GM18498 (cell line): ENCODE measurements around the gene CTNNB1.

Experiments
- ATAC-seq: cut with Tn5 transposase; IDR thresholded peaks from one replicate; pipeline ENCODE4 v1.9.1; 2021; ENCODE audit warnings: mild to moderate bottlenecking, moderate library complexity; ENCODE audit not compliant: unreplicated experiment

CTNNB1 gene

DNA sequence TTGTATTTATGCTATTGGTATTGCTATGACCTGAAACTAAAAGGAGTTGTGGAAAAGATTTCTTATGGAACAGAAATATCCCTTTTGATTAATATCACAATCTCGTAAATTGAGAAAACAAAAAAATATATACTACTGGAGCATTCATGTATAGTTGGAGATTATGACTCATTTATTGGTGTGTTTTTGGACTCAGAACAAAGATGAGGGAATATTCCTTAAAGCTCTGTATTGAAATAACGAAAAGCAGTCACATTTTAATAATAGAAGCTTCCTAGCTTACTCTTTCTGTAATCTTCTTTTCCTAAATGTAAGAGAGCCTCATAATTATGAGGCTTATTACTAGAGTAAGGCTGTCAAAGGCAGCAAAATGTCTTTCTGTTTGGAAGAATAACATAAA lies 14.3 kb downstream of the CTNNB1 start:
- ATAC-seq, result no peak

DNA sequence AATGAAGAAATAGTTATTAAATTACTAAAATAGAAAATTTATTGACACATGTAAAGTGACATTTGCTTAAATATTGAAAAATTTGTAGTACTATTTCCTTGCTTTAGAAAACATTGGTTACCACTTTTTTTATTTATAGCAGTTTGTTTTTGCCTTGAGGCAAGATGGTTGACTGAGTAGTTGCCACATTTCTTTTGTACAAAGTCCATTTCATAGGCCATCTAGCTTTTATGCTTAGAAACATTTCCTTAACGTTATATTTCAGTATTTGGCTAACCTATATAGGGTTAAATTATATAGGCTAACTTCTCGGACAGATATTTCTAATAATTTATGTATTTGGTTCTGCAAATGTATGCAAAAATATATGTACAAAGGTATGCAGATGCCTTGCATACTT lies 17.1 kb downstream of the CTNNB1 start:
- no peak for ATAC-seq

DNA sequence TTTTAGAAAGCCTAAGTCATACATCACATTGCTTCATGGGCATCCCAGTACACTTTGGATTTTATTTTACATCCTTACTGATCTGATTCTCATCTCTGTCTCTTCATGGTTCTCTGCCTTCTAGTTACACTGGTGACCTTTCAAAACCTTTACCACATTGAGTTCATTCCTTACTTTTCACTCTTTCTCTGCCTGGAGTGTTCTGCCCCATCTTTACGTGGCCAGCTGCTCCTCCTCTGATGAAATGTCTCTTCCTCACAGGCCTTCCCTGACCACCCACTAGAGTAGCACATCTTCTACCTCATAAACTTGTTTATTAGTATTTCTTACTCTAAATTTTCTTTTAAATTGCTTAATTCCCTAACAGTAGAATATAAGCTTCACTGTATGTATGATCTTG lies 17.7 kb downstream of the CTNNB1 start:
- ATAC-seq, result no peak

DNA sequence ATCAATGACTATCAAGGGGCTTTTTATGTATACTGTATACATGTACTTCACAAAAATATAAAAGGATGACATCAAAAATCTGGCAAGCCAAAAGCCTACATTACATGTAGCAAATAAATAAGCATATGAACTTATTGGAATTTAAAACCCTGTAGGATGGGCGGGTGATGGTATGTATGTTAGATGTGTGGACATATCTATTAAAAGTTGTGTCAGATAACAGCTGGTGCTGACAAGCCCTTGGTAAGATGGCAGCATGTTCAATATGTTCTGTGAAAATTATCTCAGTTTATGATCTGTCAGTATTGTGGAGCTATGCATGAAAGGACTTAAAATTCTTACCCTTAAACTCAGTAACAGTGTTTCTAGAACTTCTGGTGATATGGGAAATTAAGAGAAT lies 20.1 kb downstream of the CTNNB1 start:
- ATAC-seq, result no peak

DNA sequence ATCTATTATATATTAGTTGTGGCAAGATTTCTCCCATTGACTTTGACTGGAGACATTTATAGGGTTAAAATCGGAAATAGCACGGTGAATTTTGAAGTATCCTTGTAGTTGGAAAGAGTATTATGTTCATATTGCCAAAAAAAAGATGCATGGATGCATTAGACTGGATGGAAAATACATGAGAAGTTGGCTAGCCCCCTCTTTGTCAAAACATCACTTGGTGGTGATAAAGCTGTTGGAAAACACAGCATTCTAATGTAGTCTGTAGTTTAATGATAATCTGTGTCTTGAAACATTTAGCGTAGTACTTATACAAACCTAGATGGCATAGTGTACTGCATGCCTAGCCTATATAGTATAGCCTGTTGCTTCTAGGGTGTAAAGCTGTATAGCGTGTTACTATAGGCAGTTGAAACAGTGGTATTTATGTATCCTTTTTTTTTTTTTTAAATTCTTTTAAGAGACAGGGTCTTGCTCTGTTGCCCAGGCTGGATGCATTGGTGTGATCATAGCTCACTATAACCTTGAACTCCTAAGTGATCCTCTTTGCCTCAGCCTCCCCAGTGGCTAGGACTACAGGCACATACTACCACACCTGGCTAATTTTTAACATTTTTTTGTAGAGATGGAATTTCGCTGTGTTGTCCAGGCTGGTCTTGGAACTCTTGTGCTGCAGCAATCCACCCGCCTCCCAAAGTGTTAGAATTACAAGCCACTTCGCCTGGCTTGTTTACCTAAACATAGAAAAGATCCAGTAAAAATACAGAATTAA lies 21.8 kb downstream of the CTNNB1 start:
- ATAC-seq, result no peak

DNA sequence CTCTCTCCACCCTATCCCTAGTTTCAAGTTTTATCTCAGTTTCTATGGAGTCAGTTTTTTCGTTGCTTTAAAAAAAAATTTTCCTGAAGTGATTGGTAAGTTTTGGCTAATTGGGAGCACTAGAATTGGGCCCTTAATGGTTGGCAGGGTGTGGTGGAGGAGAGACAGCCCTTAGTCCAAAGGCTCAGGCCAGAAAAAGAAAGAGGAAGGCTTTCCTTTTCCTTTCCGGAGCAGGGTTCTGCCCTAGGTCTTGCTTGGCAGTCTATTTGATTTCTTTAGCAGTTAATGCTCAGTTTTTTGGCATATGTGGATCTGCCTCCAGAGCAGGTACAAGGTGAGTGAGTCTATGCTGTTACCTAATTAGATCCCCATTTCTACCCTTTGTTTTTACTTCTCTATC lies 22.7 kb downstream of the CTNNB1 start:
- ATAC-seq, result no peak

DNA sequence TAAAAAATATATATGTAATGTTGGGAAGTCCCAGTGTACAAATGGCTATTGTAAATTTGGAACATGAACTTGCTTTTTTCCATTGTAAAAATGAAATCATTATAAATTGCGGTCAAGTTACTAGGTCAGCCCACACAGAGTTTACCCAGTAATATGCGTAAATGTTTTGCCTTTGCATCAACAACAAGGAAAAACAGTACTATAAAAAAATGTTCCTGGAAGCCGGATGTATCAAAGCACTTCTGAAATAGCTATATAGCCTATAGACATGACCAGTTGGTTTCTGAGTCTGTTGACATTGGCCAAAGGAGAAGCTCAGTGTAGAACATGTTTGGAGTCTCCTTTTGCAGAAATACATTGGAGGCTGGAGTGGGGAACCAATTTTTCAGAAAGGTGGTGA lies 23.2 kb downstream of the CTNNB1 start:
- ATAC-seq, result no peak

DNA sequence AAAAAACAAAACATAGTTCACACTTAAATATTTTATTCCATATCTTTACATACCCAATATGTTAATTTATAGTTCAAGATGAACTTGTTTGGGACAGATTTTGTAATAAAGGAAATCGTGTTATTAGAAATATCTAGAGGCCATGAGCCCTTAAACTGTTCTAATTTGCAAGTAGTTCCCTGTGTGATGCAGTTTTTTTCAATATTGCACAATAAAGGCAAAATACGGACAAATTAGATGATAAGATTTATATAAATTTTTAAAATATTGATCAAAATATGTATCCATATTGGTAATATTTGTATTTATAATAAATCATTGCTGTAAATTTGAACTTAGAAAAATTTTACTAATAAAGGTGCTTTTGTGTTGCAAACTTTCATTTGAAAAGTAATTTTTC lies 23.8 kb downstream of the CTNNB1 start:
- ATAC-seq, result no peak

DNA sequence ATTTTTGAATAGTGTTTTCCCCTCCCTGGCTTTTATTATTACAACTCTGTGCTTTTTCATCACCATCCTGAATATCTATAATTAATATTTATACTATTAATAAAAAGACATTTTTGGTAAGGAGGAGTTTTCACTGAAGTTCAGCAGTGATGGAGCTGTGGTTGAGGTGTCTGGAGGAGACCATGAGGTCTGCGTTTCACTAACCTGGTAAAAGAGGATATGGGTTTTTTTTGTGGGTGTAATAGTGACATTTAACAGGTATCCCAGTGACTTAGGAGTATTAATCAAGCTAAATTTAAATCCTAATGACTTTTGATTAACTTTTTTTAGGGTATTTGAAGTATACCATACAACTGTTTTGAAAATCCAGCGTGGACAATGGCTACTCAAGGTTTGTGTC lies 24.4 kb downstream of the CTNNB1 start:
- no peak for ATAC-seq

DNA sequence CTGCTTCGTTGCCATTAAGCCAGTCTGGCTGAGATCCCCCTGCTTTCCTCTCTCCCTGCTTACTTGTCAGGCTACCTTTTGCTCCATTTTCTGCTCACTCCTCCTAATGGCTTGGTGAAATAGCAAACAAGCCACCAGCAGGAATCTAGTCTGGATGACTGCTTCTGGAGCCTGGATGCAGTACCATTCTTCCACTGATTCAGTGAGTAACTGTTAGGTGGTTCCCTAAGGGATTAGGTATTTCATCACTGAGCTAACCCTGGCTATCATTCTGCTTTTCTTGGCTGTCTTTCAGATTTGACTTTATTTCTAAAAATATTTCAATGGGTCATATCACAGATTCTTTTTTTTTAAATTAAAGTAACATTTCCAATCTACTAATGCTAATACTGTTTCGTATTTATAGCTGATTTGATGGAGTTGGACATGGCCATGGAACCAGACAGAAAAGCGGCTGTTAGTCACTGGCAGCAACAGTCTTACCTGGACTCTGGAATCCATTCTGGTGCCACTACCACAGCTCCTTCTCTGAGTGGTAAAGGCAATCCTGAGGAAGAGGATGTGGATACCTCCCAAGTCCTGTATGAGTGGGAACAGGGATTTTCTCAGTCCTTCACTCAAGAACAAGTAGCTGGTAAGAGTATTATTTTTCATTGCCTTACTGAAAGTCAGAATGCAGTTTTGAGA lies 25.0 kb downstream of the CTNNB1 start:
- ATAC-seq, result no peak

DNA sequence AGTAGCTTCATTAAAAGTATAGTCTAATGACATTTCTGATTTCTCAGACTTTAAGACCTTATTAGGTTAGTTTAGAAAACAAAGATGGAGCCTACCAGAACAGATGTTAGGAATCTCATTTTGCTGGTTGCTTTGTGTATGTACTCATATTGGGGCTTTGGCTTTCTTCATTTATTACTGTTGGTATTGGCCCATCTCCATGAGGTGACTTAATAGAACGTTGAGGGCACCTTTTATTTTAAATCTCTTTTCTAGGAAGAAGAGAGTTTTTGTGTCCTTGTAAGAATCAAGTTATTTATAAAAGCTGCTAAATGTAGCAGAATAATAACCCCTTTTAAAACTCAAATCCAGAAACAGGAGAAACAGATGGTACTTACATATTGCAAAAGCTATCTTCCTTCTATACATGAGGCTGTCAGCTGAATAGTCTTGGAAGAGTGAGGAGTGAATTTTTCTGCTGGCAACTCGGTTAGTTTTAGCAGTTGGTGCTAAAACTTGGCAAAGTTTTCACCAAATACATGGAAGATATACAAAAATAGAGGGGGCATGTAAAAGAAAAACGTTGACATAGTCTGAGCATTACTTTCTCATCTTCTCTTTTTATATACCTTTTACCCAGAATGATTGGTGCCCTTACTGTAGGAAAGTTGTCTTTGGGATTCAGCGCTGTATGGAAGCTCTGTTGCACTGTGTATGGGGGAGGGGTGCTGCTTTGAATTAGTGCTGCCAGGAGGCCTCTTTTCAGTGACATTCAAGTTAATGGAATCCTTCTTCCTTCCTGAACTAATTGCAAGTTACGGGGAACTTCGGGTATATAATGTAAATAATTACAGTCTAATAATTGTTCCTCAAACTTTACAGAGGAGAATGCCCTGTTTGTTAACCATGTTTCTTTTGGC lies 35.8 kb downstream of the CTNNB1 start:
- no peak for ATAC-seq

DNA sequence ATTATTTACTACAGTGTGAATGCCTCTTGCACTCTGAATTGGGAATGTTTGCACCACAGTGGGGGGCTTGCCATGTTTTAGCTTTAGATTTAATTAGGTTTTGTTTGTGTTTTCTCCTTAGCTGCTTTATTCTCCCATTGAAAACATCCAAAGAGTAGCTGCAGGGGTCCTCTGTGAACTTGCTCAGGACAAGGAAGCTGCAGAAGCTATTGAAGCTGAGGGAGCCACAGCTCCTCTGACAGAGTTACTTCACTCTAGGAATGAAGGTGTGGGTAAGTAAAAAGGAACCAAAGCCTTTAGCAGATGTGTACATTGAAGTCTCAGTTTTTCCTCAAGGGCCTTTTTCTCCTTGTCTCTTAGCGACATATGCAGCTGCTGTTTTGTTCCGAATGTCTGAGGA lies 36.9 kb downstream of the CTNNB1 start:
- no peak for ATAC-seq

DNA sequence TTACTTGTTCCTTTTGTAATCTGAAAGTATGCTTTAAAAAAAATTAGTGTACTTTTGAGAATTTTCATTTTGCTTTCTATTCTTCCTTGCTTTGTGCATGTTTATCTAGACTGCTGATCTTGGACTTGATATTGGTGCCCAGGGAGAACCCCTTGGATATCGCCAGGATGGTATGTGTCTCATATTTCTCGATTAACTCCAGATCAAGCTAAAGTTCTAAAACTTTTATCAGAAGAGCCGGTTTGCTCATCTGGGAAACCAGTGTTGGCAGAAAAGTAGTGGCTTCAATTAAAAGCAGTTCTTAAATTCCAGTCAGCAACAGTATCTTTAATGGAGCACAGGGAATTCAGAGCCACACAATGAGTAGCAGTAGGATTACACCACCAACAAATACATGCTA lies 38.6 kb downstream of the CTNNB1 start:
- no peak for ATAC-seq

DNA sequence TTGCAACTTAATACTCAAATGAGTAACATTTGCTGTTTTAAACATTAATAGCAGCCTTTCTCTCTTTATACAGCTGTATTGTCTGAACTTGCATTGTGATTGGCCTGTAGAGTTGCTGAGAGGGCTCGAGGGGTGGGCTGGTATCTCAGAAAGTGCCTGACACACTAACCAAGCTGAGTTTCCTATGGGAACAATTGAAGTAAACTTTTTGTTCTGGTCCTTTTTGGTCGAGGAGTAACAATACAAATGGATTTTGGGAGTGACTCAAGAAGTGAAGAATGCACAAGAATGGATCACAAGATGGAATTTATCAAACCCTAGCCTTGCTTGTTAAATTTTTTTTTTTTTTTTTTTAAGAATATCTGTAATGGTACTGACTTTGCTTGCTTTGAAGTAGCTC lies 40.3 kb downstream of the CTNNB1 start:
- no peak for ATAC-seq

DNA sequence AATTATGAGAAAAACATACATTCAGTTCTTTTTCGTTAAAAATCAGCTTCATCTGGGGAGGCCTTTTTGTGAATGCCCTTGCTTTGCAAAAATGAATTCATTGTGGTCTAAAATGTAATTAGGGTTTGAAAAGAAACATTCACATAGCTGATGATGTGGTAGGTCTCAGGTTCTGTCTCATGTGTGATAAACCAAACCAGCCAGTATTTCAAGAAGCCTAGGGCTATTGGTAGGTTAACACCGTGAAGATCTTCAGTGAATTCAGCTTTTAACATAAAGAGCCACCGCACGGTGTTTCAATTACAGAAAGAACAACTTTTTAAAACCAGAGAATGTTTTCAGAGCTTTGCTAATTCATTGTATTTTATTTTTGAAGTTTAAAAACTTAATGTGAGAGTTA lies 41.9 kb downstream of the CTNNB1 start:
- no peak for ATAC-seq

DNA sequence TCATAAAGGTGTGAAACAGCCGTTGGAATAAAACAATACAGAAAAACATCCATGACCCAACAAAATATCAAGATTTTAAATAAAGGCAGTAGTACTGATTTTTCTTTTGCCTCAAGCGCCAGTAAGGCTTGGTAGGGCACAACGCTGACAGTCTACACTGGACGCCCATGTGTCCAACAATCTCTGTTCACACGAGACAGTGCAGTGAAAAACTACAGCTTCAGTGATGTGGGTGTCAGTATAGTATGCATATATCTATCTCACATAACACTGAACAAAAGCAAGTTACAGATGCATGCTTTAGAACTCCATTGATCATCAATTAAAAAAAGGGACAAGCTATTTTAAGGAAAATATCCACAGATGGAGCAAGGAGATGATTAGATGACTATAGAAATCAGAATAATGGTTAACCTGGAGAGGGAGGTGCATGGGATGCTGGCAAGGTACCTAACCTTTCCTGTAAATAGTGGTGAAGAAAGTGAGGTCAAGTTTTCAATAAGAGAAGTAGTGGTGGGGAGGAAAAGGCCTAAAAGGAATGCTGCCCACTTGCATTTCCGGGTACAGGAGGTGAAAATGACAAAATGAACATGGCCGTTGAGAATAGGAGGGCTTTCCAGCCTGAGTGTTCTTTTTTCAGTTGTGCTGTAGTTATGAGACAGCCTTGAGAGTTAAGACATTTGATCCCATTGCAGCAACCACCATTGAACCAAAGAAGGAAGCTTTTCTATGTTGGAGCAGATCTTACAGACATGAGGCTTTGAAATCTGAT lies 42.7 kb downstream of the CTNNB1 start:
- no peak for ATAC-seq

DNA sequence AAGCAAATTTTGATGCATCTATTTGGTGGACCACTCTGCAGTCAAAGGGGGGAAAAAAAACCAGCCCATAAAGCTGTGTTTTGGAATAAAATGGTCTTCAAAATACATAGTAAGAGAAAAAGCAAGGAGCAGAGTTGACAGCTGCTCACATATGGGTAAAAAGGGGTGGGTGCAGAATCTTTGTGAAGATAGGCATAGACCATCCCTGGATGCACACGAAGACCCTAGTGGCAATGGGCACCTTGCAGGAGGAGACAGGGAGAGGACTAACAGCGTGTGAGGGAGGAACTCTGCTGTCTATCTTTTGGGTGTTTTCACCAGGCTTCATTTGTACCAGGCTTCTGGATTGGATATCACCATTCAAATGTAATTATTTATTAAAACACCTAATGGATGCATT lies 43.9 kb downstream of the CTNNB1 start:
- ATAC-seq, result no peak

DNA sequence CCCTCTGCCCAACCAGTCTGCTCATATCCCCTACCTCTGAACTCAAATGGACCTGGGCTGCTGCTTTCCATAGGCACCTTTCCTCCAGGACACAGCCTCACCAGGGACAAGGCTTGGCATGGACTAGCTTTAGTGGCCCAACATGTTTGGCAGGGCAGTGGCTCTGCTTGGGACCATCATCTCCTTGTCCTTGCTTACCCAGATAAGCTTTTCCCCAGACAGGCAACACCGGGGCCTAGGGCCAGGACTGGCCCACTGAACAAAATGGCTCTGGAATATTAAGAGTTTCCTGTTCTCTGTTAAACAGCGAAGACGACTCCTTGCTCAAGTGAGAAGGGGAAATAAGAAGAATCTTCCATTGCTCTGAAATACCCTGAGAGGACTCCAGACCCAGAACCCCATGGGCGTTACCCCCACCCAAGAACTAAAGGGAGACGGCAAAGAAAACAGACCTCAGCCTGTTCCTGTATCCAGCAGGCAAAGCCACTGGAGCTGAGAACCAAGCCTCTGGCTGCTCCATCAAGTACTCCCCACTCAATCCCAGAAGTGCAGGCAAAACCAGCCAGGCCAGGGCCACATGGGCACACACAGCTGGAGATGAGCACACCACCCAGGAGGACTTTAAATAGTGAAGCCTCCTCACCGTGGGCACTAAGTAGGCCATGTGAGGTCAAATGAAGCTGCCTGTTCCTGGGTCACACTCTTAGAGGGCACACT lies 45.5 kb downstream of the CTNNB1 start:
- ATAC-seq, result no peak

DNA sequence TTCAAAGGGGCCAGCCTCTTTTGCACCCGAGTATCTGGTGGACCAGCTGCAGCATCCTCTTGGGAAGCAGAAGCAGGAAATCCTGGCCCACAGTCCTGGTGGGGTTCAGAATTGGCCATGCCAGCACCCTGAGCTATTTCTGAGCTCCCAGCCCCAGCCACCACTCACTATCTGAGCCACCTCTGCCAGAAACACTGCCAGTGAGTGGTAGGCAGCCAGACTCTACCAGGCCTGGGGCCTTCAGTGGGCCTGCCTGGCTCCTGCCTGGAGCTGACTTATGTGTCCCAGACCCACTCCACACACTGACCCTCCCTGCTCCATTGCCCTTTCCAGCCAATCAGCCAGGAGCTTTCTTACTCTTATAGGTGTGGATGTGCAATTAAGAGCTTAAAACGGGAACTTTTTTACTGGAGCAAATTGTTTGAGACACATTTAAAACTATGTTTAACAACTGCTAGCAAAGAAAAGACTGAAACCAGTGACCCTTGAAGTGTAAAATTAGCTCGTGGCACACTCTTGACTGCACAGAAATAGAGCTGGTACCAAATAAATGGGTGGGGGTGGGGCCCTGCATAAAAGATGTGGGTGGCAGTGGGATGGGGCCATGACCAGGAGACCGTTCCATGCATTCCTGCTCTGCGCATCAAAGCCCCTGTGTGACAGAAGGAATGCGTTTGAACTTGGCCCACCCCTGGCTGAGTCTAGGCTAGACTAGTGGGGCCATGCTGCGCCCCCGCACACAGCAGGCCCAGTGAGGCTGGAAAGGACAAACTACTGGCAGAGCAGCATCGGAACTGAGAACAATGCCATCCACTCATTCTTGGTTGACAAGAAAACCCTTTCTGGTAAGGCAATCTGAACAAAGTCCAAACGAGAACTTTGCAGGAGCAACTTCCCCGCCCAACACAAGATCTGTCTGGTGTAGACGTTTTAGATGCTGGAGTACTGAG lies 48.0 kb downstream of the CTNNB1 start:
- no peak for ATAC-seq
